ENCODE data around the gene RPLP2.

The RPLP2 gene

GRCh38 chr11:859394-860131, 49.8 kb downstream of the RPLP2 start:
- H3K27me3 Mint-ChIP-seq: no peaks in the 10 kb centered on the region
- no peaks in the 10 kb centered on the region for H3K36me3 Mint-ChIP-seq
- H3K4me3 Mint-ChIP-seq: no peak overlapping the region
- H3K9me3 Mint-ChIP-seq (ENCODE audit: low read depth): no peaks in the 10 kb centered on the region
- no peak overlapping the region for H3K27ac Mint-ChIP-seq
- no peaks in the 10 kb centered on the region for H3K4me1 Mint-ChIP-seq (ENCODE audit: low read depth)

GRCh38 chr11:860234-861104, 50.7 kb downstream of the RPLP2 start:
- Mint-ChIP-seq H3K36me3 (no peaks in the 10 kb centered on the region), H3K27me3 (no peaks in the 10 kb centered on the region), H3K9me3 (ENCODE audit: low read depth) (no peaks in the 10 kb centered on the region), H3K4me1 (ENCODE audit: low read depth) (no peaks in the 10 kb centered on the region), H3K27ac (no peak overlapping the region), H3K4me3 (no peak overlapping the region)

- no peaks in the 10 kb centered on the region for H3K4me1 Mint-ChIP-seq (ENCODE audit: low read depth)
- no peaks in the 10 kb centered on the region for H3K36me3 Mint-ChIP-seq
- H3K9me3 Mint-ChIP-seq (ENCODE audit: low read depth): no peaks in the 10 kb centered on the region
- H3K27ac Mint-ChIP-seq: no peak overlapping the region
- no peaks in the 10 kb centered on the region for H3K27me3 Mint-ChIP-seq
- H3K4me3 Mint-ChIP-seq: no peak overlapping the region
These were observed 51.3 kb downstream of the RPLP2 start for GRCh38 chr11:861105-861479.

DNA sequence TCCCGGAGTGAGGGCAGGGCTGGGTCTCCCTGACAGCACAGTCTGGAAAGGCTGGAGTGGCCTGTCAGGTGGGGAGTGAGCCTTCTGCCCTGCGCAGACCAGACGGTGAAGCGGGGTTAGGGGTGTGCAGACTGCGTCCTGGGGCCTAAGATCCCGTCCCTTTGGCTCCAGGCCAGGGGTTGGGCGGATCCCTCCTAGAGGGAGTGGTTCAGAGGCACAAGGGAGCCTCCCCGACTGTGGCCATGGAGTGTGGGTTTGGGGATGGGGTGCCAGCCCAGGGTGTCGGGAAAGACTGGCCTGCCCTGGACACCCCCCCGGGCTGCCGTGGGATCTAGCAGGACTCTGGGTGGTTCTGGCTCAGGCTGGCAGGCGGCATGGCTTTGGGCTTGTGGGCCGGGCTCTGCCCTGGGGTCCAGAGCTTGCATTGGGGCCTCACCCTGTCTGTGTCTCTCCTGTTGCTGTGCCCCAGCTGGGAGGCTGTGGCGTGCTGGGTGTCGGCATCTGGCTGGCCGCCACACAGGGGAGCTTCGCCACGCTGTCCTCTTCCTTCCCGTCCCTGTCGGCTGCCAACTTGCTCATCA, 52.4 kb downstream of the RPLP2 start:
- no peak overlapping the region for H3K4me3 Mint-ChIP-seq
- H3K4me1 Mint-ChIP-seq (ENCODE audit: low read depth): no peaks in the 10 kb centered on the region
- no peaks in the 10 kb centered on the region for H3K9me3 Mint-ChIP-seq (ENCODE audit: low read depth)
- no peaks in the 10 kb centered on the region for H3K36me3 Mint-ChIP-seq
- H3K27ac Mint-ChIP-seq: no peak overlapping the region
- H3K27me3 Mint-ChIP-seq: no peaks in the 10 kb centered on the region
